Activated naive CD4-positive, alpha-beta T cell treated with anti-CD3 and anti-CD28 coated beads, Interleukin-2, amount 50 U/mL, for 24 hours (primary cell): Measurements from ENCODE around the gene PRKAG1.

Source experiments
- H3K27ac Mint-ChIP-seq: one replicate; pipeline ENCODE4 v1.8.0; 2021; ENCODE audit warnings: mild to moderate bottlenecking, mixed read lengths
- H3K27me3 Mint-ChIP-seq: one replicate; pipeline ENCODE4 v1.8.0; 2021; ENCODE audit warnings: mixed read lengths
- H3K36me3 Mint-ChIP-seq: one replicate; pipeline ENCODE4 v1.8.0; 2021; ENCODE audit warnings: mixed read lengths
- H3K4me1 Mint-ChIP-seq: one replicate; pipeline ENCODE4 v1.8.0; 2021; ENCODE audit warnings: mixed read lengths
- H3K4me3 Mint-ChIP-seq: one replicate; pipeline ENCODE4 v1.8.0; 2021; ENCODE audit warnings: mild to moderate bottlenecking, mixed read lengths
- H3K9me3 Mint-ChIP-seq: one replicate; pipeline ENCODE4 v1.8.0; 2021; ENCODE audit warnings: mixed read lengths

The PRKAG1 gene

GRCh38 chr12:49012739-49013138 is 5.8 kb downstream of the PRKAG1 start:
- Mint-ChIP-seq H3K9me3 (no peaks in the 10 kb centered on the region), H3K27ac (no peak overlapping the region)

DNA sequence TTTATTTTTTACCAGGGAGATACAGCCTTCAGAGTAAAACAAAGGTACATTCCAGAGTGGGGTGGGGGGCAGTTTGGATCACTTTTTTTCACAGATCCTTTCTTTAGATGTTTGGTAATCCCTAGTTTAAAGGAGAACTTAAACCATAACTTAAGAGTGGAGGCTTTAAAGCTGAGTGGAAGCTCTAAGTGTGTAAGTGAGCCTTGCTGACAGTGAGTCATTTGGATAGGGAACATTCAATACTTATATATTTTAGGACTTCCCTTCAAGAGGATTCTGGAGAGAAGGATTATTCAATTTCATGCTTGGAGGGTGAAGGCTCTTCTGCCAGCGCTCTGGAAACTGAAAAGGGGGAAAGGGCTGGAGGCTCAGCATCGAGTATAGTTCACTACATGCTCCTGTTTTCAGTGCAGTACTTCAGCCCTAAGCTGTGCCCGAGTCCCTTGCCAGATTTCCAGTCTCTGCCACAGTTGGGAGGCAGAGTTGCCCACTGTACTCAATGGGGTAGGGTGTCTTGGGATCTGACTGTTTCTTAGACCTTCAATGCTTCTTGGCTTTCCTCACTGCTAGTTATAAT is 8.4 kb downstream of the PRKAG1 start:
- H3K27ac Mint-ChIP-seq = no peak overlapping the region
- H3K4me3 Mint-ChIP-seq = no peak overlapping the region
- H3K4me1 Mint-ChIP-seq = peaks cover 2% of the 10 kb centered on the region
- H3K9me3 Mint-ChIP-seq = no peaks in the 10 kb centered on the region
- no peaks in the 10 kb centered on the region for H3K27me3 Mint-ChIP-seq
- peaks cover 18% of the 10 kb centered on the region for H3K36me3 Mint-ChIP-seq

More at GRCh38 chr12:49012739-49013138, 5.8 kb downstream of the PRKAG1 start:
- H3K4me3 Mint-ChIP-seq = no peak overlapping the region
- peaks cover 24% of the 10 kb centered on the region for H3K36me3 Mint-ChIP-seq
- H3K4me1 Mint-ChIP-seq = peaks cover 26% of the 10 kb centered on the region
- no peaks in the 10 kb centered on the region for H3K27me3 Mint-ChIP-seq

DNA sequence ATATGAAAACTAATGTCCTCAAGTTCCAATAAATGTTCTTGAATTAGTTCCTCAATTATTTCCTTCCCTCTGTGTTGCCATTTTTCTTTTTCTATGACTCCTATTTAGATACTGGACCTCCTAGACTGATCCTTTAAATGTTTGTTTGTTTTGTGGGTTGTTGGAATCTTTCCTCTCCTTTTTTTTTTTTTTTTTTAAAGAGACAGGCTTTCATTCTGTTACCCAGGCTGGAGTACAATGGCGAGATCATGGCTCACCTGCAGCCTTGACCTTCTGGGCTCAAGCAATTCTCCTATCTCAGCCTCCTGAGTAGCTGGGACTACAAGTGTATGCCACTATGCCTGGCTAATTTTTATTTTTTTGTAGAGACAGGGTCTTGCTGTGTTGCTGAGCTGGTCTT is 9.6 kb downstream of the PRKAG1 start:
- Mint-ChIP-seq H3K27me3 (peaks cover 1% of the 10 kb centered on the region), H3K36me3 (peaks cover 26% of the 10 kb centered on the region), H3K4me3 (no peak overlapping the region), H3K27ac (no peak overlapping the region), H3K4me1 (no peaks in the 10 kb centered on the region), H3K9me3 (no peaks in the 10 kb centered on the region)

DNA sequence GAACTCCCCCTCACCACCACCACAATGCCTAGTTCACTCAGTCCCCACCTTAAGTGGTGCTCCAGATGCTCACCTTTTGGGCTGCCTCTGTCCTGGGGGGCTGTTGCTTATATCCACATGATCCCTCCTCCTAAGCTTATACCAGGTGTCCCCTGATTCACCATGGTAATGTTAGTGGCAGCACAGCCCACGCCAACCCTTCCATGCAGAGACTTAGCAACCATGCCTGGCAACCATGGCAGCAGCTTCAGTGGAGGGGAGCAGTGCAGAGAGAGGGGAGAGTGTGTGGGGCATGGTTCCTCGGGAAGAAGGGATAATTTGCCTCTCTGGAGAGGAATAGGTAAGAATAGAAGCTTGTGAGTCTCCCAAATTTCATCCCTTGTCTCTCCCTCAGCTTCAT is 18.2 kb downstream of the PRKAG1 start:
- Mint-ChIP-seq H3K9me3 (no peaks in the 10 kb centered on the region), H3K27me3 (peaks cover 34% of the 10 kb centered on the region), H3K36me3 (peaks cover 29% of the 10 kb centered on the region), H3K27ac (no peak overlapping the region), H3K4me1 (peaks cover 33% of the 10 kb centered on the region), H3K4me3 (no peak overlapping the region)

DNA sequence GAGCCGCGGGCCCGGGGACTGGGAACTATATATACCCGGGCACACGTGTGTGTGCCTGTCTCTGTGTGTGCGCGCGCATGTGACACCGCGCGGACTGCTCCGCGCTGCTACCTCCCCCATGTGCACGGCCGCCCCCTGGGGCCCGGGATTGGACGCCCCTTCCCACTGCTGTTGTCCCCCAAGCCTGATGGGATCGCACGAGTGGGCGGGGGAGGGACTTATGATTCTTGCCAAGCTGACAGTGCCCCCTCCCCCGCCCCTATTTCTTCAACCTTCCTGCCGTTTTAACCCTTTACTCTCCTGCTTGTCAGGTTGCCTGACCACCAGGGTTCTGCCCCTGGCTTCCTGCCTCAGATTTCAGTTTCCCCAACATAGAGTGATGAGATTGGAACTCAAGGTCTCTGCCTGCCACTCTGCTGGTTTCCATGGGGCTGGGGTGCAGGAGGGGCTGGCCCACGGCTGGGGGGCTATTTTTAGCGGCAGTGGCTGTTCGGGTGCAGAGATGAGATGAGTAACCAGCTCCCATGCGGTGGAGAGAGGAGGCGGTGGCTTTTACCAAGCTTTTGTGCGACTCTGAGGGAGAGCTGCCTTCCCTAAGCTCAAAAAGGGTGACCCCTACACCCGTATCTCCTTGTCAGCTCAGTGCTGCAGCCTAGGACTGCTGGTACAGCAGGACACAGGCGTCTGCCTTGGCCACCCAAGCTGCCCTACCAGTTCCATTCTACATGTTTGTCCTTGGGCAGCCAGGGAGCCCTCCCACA is 19.0 kb downstream of the PRKAG1 start, which contains the start of gene DDN:
DDN (minus strand) TSS at position 5 of the 761 bp plus-strand sequence. CDS start 88 bp downstream, outside the sequence.
- Mint-ChIP-seq H3K27ac (no peak within 1 kb of the TSS), H3K4me1 (peaks cover 38% of the 10 kb centered on the region), H3K4me3 (peak within 1 kb of the TSS; percentile 67), H3K27me3 (peaks cover 39% of the 10 kb centered on the region), H3K9me3 (no peaks in the 10 kb centered on the region), H3K36me3 (peaks cover 22% of the 10 kb centered on the region)

GRCh38 chr12:48998497-48999353 is 19.9 kb downstream of the PRKAG1 start:
- Mint-ChIP-seq H3K36me3 (peaks cover 18% of the 10 kb centered on the region), H3K27ac (no peak overlapping the region), H3K27me3 (peaks cover 42% of the 10 kb centered on the region), H3K4me3 (peak overlapping the region; percentile 59), H3K9me3 (no peaks in the 10 kb centered on the region), H3K4me1 (peaks cover 38% of the 10 kb centered on the region)

GRCh38 chr12:48997719-48998496 is 20.7 kb downstream of the PRKAG1 start:
- no peaks in the 10 kb centered on the region for H3K9me3 Mint-ChIP-seq
- peaks cover 16% of the 10 kb centered on the region for H3K36me3 Mint-ChIP-seq
- no peak overlapping the region for H3K27ac Mint-ChIP-seq
- peaks cover 45% of the 10 kb centered on the region for H3K27me3 Mint-ChIP-seq
- H3K4me3 Mint-ChIP-seq = peak overlapping the region; percentile 67
- peaks cover 38% of the 10 kb centered on the region for H3K4me1 Mint-ChIP-seq

DNA sequence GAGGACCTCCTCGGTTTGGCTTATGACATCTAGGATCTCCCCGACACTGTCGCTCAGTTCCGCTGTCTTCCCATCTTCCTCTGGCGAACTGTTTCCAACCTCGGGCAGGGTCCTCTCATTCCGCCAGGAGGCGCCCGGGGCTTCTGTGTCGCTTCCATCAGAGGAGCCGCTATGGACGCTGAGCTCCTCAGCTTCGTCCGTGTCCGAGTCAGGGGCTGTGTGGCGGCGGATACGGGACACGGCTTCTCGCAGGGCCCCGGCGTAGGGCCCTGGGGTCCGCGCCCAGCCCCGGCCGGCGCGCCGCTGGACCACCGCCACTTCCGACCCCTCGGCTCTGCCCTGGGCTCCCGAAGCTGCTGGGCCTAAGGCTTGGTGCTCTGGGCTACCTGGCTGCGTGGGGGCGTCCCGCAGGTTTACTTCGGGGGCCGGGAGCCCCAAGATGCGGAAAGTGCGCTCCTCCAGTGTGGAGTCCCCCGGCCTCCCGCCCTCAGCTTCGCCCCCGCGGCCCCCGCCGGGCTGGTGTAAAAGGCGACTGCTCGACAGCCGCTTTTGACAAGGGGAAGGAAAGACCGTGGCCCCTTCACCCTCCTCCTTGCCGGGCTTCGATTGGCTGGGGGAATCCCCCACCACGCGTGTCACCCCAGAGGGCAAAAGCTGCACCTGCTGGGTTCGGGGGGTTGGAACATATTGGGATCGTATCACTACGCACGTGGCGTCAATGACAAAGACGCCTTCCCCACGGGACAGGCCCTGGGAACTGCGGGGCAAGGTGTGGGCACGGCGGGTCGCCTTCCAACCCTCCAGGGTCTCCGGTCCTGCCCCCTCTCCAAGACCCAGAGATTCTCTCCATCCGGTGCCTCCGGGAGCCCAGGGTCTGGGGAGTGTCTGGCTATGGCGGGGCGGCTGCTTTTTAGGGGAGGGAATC is 21.5 kb downstream of the PRKAG1 start:
- Mint-ChIP-seq H3K27ac (no peak overlapping the region), H3K27me3 (peaks cover 43% of the 10 kb centered on the region), H3K9me3 (no peaks in the 10 kb centered on the region), H3K4me3 (peak overlapping the region; percentile 67), H3K4me1 (peaks cover 38% of the 10 kb centered on the region), H3K36me3 (peaks cover 7% of the 10 kb centered on the region)

DNA sequence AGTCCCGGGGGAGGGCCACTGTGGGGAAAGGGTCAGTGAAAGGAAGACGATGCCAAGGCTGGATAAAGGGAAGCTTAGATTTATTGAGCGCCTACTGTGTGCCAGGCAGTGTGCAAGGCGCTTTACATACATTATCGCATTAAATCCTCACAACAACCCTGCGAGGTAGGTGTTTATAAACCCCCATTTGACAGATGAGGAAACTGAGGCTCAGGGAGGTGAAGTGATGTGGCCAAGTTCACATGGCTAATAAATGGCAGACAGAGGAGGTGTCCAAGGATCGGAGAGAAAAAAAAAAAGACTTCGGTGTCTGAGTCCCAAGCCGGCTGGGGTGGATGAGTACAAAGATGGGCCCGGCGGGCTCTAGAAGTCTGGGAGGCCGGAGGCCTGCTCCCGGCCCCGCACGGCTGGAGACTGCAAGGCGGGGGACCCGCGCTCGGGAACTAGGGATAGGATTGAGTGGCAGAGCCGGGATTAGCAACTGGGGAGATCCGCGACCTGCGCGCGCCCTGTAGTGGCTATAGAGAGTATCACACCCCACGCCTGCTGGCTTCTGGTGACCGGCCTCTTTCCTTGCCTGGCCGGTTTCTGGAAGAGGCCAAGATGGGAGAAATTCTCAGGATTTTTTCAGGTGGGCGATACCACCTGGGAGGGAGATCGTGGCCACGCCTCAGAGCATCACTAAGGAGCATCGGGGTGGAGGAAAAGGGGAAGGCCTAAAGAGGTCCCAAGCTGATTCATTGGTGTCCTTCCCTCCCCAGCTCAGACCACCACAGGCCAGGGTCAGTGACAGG is 23.3 kb downstream of the PRKAG1 start:
- Mint-ChIP-seq H3K4me3 (peak overlapping the region; percentile 65), H3K36me3 (peaks cover under 1% of the 10 kb centered on the region), H3K27ac (peak overlapping the region; percentile 47), H3K9me3 (no peaks in the 10 kb centered on the region), H3K4me1 (peaks cover 36% of the 10 kb centered on the region), H3K27me3 (peaks cover 37% of the 10 kb centered on the region)

GRCh38 chr12:48994224-48995085 is 24.1 kb downstream of the PRKAG1 start:
- Mint-ChIP-seq H3K9me3 (no peaks in the 10 kb centered on the region), H3K4me3 (no peak overlapping the region), H3K27ac (no peak overlapping the region), H3K36me3 (no peaks in the 10 kb centered on the region), H3K4me1 (peaks cover 27% of the 10 kb centered on the region), H3K27me3 (peaks cover 31% of the 10 kb centered on the region)

- H3K36me3 Mint-ChIP-seq = no peaks in the 10 kb centered on the region
- H3K4me3 Mint-ChIP-seq = no peak overlapping the region
- H3K27me3 Mint-ChIP-seq = peaks cover 33% of the 10 kb centered on the region
- H3K27ac Mint-ChIP-seq = no peak overlapping the region
- no peaks in the 10 kb centered on the region for H3K9me3 Mint-ChIP-seq
- peaks cover 24% of the 10 kb centered on the region for H3K4me1 Mint-ChIP-seq
Measured at GRCh38 chr12:48993787-48994186, 24.8 kb downstream of the PRKAG1 start.

- no peaks in the 10 kb centered on the region for H3K36me3 Mint-ChIP-seq
- peaks cover 35% of the 10 kb centered on the region for H3K27me3 Mint-ChIP-seq
- H3K9me3 Mint-ChIP-seq = no peaks in the 10 kb centered on the region
- no peak overlapping the region for H3K4me3 Mint-ChIP-seq
- H3K27ac Mint-ChIP-seq = no peak overlapping the region
- H3K4me1 Mint-ChIP-seq = peaks cover 15% of the 10 kb centered on the region
Measured at GRCh38 chr12:48991247-48992050, 27.1 kb downstream of the PRKAG1 start.
